ENCODE measurements around the gene CHD5. TPM values are rescaled to one million over a fixed set of nuclear protein-coding genes. Genes with fewer than 3 reads are reported as not detected.

Gene CHD5
- total RNA-seq, 1 donor from 2014 or later = 4.9 TPM

DNA sequence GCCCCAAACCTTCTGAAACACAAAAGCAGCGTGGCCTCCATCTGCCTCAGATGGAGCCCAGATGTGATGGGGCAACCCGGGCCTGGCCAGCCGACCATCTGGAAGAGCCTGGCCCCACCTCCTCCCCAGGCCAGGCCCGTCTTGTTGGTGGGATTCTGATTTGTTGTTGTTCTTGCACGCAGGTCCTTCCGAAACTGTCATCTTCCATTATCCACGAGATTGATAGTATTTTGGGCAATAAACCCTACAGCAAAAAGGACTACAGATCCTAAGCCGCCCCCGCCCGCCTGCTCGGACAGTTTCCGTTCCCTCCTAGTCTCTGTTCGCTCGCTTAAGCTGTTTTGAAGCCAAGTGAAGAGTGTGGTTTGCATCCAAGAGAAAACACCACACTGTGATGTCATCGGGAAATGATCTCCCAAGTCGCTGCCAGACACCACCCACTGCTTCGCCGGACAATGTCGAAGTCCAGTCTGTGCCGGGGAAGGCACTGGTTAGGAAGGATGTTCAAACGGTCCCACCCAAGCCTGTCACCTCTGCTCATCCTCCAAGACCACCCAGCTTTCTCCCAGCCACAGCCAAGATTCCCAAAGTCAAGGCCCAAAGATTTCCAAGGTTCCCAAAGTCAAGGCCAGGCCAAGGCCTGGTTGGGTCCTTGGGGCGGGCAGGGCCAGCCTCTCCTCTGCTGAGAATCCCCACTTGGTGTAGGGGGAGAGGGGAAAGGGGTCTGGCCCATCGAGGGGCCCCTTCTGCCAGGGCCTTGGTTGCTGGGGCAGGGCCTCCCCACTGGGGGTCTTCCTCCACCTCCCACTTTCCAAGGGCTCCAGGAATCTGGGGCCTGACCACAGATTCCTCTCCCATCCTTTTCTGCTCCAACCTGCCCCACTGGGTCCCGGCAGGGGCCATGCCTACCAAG is 81.6 kb downstream of the CHD5 start:
- Mint-ChIP-seq H3K9me3 (no peaks in the 10 kb centered on the region), H3K4me3 (no peak overlapping the region), H3K4me1 (no peaks in the 10 kb centered on the region), H3K36me3 (no peaks in the 10 kb centered on the region), H3K27me3 (ENCODE audit: low read depth) (peaks cover 2% of the 10 kb centered on the region), H3K27ac (no peak overlapping the region)
- TF ChIP-seq, protein P1, sequence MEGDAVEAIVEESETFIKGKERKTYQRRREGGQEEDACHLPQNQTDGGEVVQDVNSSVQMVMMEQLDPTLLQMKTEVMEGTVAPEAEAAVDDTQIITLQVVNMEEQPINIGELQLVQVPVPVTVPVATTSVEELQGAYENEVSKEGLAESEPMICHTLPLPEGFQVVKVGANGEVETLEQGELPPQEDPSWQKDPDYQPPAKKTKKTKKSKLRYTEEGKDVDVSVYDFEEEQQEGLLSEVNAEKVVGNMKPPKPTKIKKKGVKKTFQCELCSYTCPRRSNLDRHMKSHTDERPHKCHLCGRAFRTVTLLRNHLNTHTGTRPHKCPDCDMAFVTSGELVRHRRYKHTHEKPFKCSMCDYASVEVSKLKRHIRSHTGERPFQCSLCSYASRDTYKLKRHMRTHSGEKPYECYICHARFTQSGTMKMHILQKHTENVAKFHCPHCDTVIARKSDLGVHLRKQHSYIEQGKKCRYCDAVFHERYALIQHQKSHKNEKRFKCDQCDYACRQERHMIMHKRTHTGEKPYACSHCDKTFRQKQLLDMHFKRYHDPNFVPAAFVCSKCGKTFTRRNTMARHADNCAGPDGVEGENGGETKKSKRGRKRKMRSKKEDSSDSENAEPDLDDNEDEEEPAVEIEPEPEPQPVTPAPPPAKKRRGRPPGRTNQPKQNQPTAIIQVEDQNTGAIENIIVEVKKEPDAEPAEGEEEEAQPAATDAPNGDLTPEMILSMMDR (IDR thresholded peaks at IDR 0.05; ENCODE audit: unreplicated experiment) = no peak
- no peak for DNase-seq (ENCODE audit: low spot score in 2 of 2, unreplicated experiment in 2 of 2)

DNA sequence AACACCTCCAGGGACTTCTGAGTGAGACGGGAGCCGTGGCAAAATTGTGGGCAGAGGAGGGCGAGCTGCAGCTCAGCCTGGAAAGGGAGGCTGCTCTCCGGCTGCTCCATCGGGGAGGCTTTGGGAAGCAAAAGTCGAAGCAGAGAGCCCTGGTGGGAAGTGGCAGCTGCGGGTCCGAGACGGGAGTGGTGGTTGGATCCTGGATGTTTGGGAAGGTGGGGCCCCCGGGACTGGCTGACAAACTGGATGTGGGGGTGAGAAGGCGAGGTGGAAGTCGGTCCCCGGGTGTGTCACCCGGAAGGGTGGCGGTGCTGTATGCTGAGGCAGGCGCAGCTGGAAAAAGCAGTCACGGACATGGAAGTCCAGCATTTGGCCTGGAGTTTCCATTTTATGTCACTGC is 82.3 kb downstream of the CHD5 start:
- Mint-ChIP-seq H3K27me3 (ENCODE audit: low read depth) (peaks cover 4% of the 10 kb centered on the region), H3K9me3 (no peaks in the 10 kb centered on the region), H3K36me3 (no peaks in the 10 kb centered on the region), H3K4me3 (no peak overlapping the region), H3K27ac (no peak overlapping the region), H3K4me1 (peaks cover 3% of the 10 kb centered on the region)
- TF ChIP-seq, protein P1 (IDR thresholded peaks at IDR 0.05; ENCODE audit: unreplicated experiment) = no peak
- no peak for DNase-seq (ENCODE audit: low spot score in 2 of 2, unreplicated experiment in 2 of 2)

DNA sequence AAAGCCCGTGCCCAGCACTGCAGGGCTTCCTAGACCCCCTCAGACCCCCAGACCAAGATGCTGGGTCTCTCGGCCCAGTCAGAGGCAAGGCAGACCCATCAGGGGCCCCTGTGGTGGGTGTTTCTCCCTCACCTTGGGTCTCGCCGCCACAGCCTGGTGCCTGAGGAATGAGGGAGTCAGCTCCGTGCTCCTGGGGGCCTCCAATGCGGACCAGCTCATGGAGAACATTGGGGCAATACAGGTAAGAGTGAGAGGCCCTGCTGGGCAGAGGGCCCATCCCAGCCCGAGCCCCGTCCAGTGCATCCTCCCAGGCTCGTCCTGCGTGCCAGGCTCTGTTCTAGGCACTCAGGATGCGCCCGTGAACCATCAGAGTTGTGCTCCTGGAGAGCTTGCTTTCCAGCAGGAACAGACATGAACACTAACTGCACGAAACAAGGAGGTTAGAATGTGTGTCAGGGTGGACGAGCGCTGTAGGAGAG is 83.0 kb downstream of the CHD5 start:
- Mint-ChIP-seq H3K36me3 (no peaks in the 10 kb centered on the region), H3K4me1 (peaks cover 3% of the 10 kb centered on the region), H3K27me3 (ENCODE audit: low read depth) (peaks cover 3% of the 10 kb centered on the region), H3K9me3 (no peaks in the 10 kb centered on the region), H3K4me3 (no peak overlapping the region), H3K27ac (no peak overlapping the region)
- DNase-seq (ENCODE audit: low spot score in 2 of 2, unreplicated experiment in 2 of 2) = no peak
- TF ChIP-seq, protein P1 (IDR thresholded peaks at IDR 0.05; ENCODE audit: unreplicated experiment) = no peak

DNA sequence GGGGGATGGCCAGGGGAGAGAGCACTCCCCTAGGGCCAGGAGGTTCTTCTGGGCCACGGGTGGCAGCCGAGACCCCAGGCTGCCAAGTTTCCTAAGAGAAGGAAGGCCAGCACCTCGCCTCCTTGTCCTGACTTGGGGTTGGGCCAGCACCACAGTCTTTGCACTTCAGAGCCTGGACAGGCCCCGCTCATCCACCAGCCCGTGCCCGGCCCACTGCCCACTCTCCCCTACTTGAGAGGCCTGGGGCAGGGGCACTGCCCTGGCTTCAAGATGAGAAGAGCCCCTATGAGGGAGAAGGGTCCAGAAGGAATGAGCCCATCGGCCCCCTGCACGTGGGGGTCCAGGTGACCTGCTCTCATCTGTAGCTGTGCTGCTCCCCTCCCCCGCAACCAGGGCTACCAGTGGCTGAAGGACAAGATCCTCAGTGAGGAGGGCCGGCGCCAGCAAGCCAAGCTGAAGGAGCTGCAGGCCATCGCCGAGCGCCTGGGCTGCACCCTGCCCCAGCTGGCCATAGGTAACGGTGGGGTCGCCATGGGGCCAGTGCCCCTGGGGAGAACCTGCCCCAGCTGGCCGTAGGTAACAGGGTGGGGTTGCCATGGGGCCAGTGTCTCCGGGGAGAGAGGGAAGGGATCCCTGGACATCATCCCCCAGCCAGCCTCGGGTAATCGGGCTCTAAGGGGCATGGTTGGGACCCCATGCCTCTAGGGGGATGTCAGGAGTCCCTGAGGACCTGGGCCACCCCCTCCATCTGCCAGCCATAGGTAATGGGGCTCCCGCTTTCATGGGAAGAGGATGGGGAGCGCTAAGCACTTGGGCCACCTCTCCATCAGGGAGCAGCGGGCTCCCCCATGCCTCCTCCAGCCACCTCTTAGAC is 83.6 kb downstream of the CHD5 start:
- Mint-ChIP-seq H3K36me3 (no peaks in the 10 kb centered on the region), H3K4me1 (peaks cover 3% of the 10 kb centered on the region), H3K4me3 (no peak overlapping the region), H3K9me3 (no peaks in the 10 kb centered on the region), H3K27me3 (ENCODE audit: low read depth) (peaks cover 3% of the 10 kb centered on the region), H3K27ac (no peak overlapping the region)
- TF ChIP-seq, protein P1 (IDR thresholded peaks at IDR 0.05; ENCODE audit: unreplicated experiment) = no peak
- DNase-seq (ENCODE audit: low spot score in 2 of 2, unreplicated experiment in 2 of 2) = no peak

DNA sequence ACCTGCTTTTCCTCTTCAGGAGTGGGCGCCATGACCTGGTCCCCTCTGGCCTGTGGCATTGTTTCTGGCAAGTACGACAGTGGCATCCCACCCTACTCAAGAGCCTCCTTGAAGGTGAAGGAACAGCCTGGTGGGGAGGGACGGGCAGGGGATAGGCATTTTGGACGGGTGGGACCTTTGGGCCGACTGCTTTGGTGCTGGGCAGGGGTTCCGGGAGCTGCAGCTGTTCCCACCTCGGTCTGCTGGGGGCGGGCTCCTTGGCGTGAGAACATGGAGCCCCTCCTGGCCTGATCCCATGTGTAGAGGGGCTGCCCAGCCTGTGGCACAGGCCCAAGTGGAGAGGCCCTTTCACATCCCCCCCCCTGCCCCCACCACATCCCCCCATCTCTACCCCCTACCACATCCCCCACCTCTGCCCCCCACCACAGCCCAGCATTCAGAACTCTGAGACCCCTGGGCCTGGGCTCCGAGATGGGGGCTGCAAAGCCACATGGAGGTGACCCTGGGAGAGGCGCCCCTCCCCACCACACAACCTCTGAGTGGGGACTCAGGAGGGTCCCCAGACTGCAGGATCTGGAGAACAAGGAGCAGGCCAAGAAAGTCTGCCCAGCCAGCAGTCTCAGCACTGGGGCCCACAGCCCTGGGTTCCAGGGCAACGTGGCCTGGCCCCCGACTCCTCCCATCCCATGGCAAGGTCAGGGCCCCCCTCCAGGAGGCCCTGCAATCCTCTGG is 84.4 kb downstream of the CHD5 start:
- Mint-ChIP-seq H3K27me3 (ENCODE audit: low read depth) (peaks cover 8% of the 10 kb centered on the region), H3K9me3 (no peaks in the 10 kb centered on the region), H3K4me1 (peaks cover 3% of the 10 kb centered on the region), H3K27ac (no peak overlapping the region), H3K4me3 (no peak overlapping the region), H3K36me3 (no peaks in the 10 kb centered on the region)
- DNase-seq (ENCODE audit: low spot score in 2 of 2, unreplicated experiment in 2 of 2) = no peak
- TF ChIP-seq, protein P1 (IDR thresholded peaks at IDR 0.05; ENCODE audit: unreplicated experiment) = no peak

All from mesothelial cell of epicardium (in vitro differentiated cells).